Measurements from ENCODE around the gene KLHDC7B. TPM values are rescaled to one million over a fixed set of nuclear protein-coding genes. Genes with fewer than 3 reads are reported as not detected.
A peak's percentile ranks its signal among the peaks of the same experiment; 100 is the strongest.

KLHDC7B gene
- polyA plus RNA-seq, 4 donors: 0.10 to 0.28 TPM; not detected in 2

DNA sequence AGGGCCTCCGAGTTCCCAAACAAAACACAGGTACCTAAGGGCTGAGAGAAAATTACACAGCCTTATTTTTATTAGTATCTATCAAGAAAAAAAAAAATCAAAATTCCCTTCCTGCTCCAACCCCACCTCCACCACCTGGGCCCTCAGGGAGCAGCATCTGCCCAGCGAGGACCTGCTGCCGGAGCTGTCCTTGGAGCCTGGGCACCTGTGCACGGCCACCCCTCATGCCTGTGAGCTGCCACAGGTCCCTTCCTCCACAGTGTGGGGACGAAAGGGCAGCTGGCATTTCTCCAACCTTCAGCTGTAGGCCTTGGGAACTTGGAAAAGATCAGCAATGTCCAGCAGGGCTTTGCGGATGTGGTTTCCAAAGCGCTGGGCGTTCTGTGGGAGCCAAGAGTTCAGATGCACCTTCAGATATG, 23.4 kb downstream of the KLHDC7B start:
- DNase-seq: peak in 1 of 2 donors; percentile 75
- Histone ChIP-seq H3K27me3 (ENCODE audit: control insufficient read depth in 3 of 3, insufficient read depth in 3 of 3, low read length in 3 of 3) (no peaks in the 10 kb centered on the region), H3K9me3 (ENCODE audit: control insufficient read depth in 2 of 2, insufficient read depth in 1 of 2, low read depth in 1 of 2, low read length in 1 of 2) (no peaks in the 10 kb centered on the region), H3K4me1 (ENCODE audit: control insufficient read depth in 3 of 3, insufficient read depth in 2 of 3, low read depth in 1 of 3, low read length in 2 of 3) (peaks cover 0 to 11% (median 4%) of the 10 kb centered on the region in 3 donors), H3K36me3 (ENCODE audit: control insufficient read depth in 3 of 3, insufficient read depth in 2 of 3, low read depth in 1 of 3, low read length in 3 of 3) (peaks cover 0 to 61% (median 5%) of the 10 kb centered on the region in 3 donors), H3K27ac (ENCODE audit: low read depth in 1 of 3, low read length in 2 of 3) (peak overlapping the region in 2 of 3 donors; percentile 22 to 48), H3K4me3 (ENCODE audit: low read depth in 1 of 3, low read length in 3 of 3) (no peak overlapping the region)
- 39 to 65% (median 43%) methylated on average over 8 of the region's 8 CpGs for WGBS, 3 donors
- no peak for FAIRE-seq

DNA sequence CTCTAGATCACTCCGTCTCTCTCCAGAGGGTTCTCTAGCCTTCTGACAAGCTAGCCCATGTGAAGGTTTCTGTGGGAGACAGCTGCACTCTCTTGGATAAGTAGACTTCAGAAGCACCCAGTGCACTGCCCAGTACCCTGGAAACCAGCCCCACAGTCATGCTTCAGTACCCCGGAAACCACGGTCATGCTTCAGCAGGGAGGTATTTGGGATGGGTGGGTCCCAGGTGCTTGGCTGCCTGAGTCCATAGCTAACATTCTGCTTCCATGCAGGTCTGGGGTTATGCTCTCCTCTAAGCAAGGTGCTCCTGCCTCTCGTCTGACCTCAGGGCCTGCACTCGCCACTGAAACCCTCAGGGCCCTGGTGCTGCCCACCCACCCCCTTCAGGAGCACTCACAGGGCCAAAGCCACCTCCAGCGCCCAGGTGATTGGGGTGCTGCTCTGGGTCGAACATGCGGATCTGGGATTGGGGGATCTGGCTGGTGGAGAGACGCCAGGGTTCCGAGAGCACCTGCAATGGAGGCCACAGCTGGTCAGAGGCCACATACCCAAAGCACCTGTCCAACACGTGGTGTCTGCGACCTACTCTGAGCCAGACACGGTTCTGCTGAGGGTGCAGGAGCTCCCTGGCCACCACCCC, 24.3 kb downstream of the KLHDC7B start:
- peaks cover 0 to 11% (median 4%) of the 10 kb centered on the region in 3 donors for H3K4me1 ChIP-seq (ENCODE audit: control insufficient read depth in 3 of 3, insufficient read depth in 2 of 3, low read depth in 1 of 3, low read length in 2 of 3)
- H3K4me3 ChIP-seq (ENCODE audit: low read depth in 1 of 3, low read length in 3 of 3): no peak overlapping the region
- no peaks in the 10 kb centered on the region for H3K27me3 ChIP-seq (ENCODE audit: control insufficient read depth in 3 of 3, insufficient read depth in 3 of 3, low read length in 3 of 3)
- peaks cover 0 to 64% (median 5%) of the 10 kb centered on the region in 3 donors for H3K36me3 ChIP-seq (ENCODE audit: control insufficient read depth in 3 of 3, insufficient read depth in 2 of 3, low read depth in 1 of 3, low read length in 3 of 3)
- no peaks in the 10 kb centered on the region for H3K9me3 ChIP-seq (ENCODE audit: control insufficient read depth in 2 of 2, insufficient read depth in 1 of 2, low read depth in 1 of 2, low read length in 1 of 2)
- no peak for FAIRE-seq
- no peak for DNase-seq
- WGBS, 3 donors: 87 to 92% (median 90%) methylated on average over 13 of the region's 13 CpGs
- no peak overlapping the region for H3K27ac ChIP-seq (ENCODE audit: low read depth in 1 of 3, low read length in 2 of 3)

DNA sequence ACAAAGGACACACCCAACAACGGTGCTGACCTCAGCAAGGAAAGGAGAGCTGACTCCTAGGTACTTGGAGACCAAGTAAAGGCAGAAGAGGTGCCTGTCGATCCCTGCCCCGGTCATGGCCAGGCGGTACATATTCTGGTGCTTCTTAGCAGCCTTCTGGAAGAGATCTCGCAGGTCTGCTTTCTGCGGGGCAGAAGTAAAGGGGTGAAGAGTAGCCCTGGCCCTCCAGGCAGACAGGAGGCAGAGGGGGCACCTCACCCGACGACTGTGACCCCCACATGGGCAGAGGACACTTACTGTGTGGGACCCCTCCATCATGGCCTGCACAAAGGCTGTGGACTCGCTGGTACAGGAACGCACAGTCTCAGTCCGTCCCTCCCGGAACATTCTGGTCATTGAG, 25.2 kb downstream of the KLHDC7B start:
- Histone ChIP-seq H3K9me3 (ENCODE audit: control insufficient read depth in 2 of 2, insufficient read depth in 1 of 2, low read depth in 1 of 2, low read length in 1 of 2) (no peaks in the 10 kb centered on the region), H3K27me3 (ENCODE audit: control insufficient read depth in 3 of 3, insufficient read depth in 3 of 3, low read length in 3 of 3) (no peaks in the 10 kb centered on the region), H3K4me3 (ENCODE audit: low read depth in 1 of 3, low read length in 3 of 3) (no peak overlapping the region), H3K36me3 (ENCODE audit: control insufficient read depth in 3 of 3, insufficient read depth in 2 of 3, low read depth in 1 of 3, low read length in 3 of 3) (peaks cover 0 to 69% (median 5%) of the 10 kb centered on the region in 3 donors), H3K4me1 (ENCODE audit: control insufficient read depth in 3 of 3, insufficient read depth in 2 of 3, low read depth in 1 of 3, low read length in 2 of 3) (peaks cover 0 to 11% (median 4%) of the 10 kb centered on the region in 3 donors), H3K27ac (ENCODE audit: low read depth in 1 of 3, low read length in 2 of 3) (no peak overlapping the region)
- WGBS, 3 donors: 89 to 94% (median 92%) methylated on average over 12 of the region's 12 CpGs
- FAIRE-seq (no peak), DNase-seq (no peak)

DNA sequence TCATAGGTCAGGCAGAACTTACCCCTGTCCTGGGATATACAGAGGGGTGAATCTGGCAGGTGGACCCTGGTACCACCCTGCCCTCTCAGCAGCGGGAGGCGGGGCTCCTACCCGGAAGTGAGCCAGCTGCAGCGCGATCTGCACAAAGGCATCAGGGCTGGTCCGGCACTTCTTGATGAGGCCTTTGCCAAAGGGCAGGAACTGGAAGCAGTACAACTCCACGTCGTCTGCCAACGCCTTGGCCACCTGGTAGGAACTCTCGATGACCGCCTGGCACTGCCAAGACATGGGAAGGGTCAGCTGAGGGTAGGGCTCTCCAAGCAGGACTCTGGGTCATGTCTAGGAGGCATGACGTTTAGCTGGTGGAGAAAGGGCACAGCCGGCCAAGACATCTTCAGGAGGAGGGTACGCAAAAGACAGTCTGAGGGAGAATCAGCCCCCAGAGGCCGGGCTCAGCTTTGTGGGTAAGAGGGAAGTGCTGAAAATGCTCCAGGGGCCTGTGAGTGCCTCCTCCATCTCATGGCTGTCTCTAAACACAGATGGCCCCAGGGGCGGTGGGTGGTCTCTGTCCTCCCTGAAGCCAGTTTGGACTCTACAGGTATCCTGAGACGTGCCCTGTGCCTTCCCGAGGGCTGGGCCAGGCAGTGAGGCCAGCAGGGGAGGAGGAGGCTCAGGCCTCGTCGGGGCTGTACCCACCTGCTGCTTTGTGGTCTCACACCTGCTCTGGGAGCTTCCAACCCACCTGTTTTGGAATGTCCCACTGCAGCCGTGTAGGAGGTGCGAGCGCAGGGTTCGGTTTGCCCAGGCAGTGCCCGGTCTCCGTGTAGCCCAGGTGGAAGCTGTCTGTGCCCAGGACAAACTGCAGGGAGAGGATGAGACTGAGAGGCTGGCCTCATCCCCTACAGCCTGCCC, 25.8 kb downstream of the KLHDC7B start:
- Histone ChIP-seq H3K9me3 (ENCODE audit: control insufficient read depth in 2 of 2, insufficient read depth in 1 of 2, low read depth in 1 of 2, low read length in 1 of 2) (no peaks in the 10 kb centered on the region), H3K4me3 (ENCODE audit: low read depth in 1 of 3, low read length in 3 of 3) (no peak overlapping the region), H3K27me3 (ENCODE audit: control insufficient read depth in 3 of 3, insufficient read depth in 3 of 3, low read length in 3 of 3) (no peaks in the 10 kb centered on the region), H3K36me3 (ENCODE audit: control insufficient read depth in 3 of 3, insufficient read depth in 2 of 3, low read depth in 1 of 3, low read length in 3 of 3) (peaks cover 0 to 76% (median 5%) of the 10 kb centered on the region in 3 donors), H3K4me1 (ENCODE audit: control insufficient read depth in 3 of 3, insufficient read depth in 2 of 3, low read depth in 1 of 3, low read length in 2 of 3) (peaks cover 0 to 11% (median 4%) of the 10 kb centered on the region in 3 donors), H3K27ac (ENCODE audit: low read depth in 1 of 3, low read length in 2 of 3) (no peak overlapping the region)
- WGBS, 3 donors: 67 to 83% (median 69%) methylated on average over 25 to 26 of the region's 26 CpGs
- DNase-seq: no peak
- FAIRE-seq: no peak

DNA sequence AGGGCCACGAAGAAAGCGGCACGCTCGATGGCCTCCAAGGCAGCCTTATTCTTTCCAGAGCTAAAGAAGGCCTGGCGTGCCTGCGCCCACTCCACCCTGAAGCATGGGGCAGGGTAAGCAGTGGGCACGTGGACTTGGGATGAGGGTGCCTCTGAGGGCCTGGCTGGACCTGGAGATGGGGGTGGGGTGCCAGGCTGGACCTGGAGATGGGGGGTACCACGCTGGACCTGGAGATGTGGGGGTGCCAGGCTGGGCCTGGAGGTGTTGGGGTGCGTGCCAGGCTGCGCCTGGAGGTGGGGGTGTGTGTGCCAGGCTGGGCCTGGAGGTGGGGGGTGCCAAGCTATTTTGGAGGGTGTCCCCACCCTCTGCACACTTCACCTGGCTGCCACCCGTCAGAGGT, 27.3 kb downstream of the KLHDC7B start:
- Histone ChIP-seq H3K27me3 (ENCODE audit: control insufficient read depth in 3 of 3, insufficient read depth in 3 of 3, low read length in 3 of 3) (no peaks in the 10 kb centered on the region), H3K4me3 (ENCODE audit: low read depth in 1 of 3, low read length in 3 of 3) (no peak overlapping the region), H3K27ac (ENCODE audit: low read depth in 1 of 3, low read length in 2 of 3) (no peak overlapping the region), H3K36me3 (ENCODE audit: control insufficient read depth in 3 of 3, insufficient read depth in 2 of 3, low read depth in 1 of 3, low read length in 3 of 3) (peaks cover 0 to 73% (median 5%) of the 10 kb centered on the region in 3 donors), H3K4me1 (ENCODE audit: control insufficient read depth in 3 of 3, insufficient read depth in 2 of 3, low read depth in 1 of 3, low read length in 2 of 3) (peaks cover 0 to 11% (median 4%) of the 10 kb centered on the region in 3 donors), H3K9me3 (ENCODE audit: control insufficient read depth in 2 of 2, insufficient read depth in 1 of 2, low read depth in 1 of 2, low read length in 1 of 2) (no peaks in the 10 kb centered on the region)
- 91 to 97% (median 94%) methylated on average over 9 to 11 of the region's 11 CpGs for WGBS, 3 donors
- FAIRE-seq: no peak
- DNase-seq: no peak

DNA sequence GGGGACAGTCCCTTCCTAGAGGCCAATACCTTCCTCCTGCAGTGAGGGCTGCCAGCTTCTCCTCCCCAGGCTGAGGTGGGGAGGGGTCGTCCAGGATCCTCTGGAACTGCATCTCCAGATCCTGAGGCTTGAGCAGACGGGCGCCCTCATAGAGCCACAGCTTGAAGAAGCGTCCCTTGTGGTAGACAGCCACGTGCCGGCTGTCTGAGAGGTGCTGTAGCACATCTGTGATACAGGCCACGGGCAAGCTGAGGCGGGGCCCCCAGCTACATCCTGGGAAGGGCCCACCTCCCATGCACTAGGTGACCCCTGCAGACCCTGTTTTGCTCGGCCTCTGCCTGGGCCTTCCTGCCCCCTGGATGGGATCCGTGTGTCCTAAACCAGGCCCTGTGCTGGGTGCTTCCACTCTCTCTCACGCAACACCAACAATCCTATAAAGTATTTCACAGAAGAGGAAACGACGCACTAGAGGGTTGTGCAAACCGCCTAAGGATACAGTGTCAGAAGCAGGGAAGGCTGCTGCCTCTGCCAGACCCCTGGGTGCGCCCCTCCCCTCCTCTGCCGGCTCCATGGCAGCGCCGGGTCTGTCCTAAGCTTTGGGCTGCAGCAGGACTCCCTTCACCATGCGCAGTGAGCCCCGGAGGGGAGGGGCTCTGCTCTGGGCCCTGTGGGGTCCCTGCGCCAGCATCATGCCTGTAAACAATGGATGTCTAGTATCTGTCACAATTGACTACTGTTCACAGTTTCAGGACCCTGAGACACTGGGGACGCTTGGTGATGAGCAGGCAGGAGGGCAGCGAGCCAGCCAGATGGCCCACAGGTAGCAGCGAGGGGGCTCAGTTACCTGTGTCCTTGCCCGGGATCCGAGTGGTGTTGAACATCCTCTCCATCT, 28.0 kb downstream of the KLHDC7B start:
- Histone ChIP-seq H3K4me3 (ENCODE audit: low read depth in 1 of 3, low read length in 3 of 3) (no peak overlapping the region), H3K4me1 (ENCODE audit: control insufficient read depth in 3 of 3, insufficient read depth in 2 of 3, low read depth in 1 of 3, low read length in 2 of 3) (peaks cover 2 to 13% (median 3%) of the 10 kb centered on the region in 3 donors), H3K27me3 (ENCODE audit: control insufficient read depth in 3 of 3, insufficient read depth in 3 of 3, low read length in 3 of 3) (no peaks in the 10 kb centered on the region), H3K36me3 (ENCODE audit: control insufficient read depth in 3 of 3, insufficient read depth in 2 of 3, low read depth in 1 of 3, low read length in 3 of 3) (peaks cover 0 to 71% (median 5%) of the 10 kb centered on the region in 3 donors), H3K9me3 (ENCODE audit: control insufficient read depth in 2 of 2, insufficient read depth in 1 of 2, low read depth in 1 of 2, low read length in 1 of 2) (no peaks in the 10 kb centered on the region), H3K27ac (ENCODE audit: low read depth in 1 of 3, low read length in 2 of 3) (no peak overlapping the region)
- DNase-seq (no peak), FAIRE-seq (no peak)
- 90 to 95% (median 90%) methylated on average over 25 to 26 of the region's 26 CpGs for WGBS, 3 donors

DNA sequence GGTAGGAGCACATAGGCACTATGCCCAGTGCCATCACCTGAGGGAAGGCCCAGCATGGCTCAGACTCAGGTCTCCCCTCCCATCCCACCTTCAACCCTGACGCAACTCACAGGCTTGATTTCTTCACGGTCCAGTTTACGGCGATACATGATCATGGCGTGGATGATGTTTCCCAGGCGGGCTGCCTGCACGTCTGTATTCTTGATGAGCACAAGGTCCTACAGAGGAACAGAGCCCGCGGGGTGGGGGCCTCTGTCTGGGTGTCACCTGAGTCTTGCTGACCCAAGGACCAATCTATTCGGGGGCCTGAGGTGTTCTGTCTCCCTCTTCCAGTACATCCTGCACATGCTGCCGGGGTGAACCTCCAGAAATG, 28.7 kb downstream of the KLHDC7B start:
- Histone ChIP-seq H3K27me3 (ENCODE audit: control insufficient read depth in 3 of 3, insufficient read depth in 3 of 3, low read length in 3 of 3) (no peaks in the 10 kb centered on the region), H3K4me3 (ENCODE audit: low read depth in 1 of 3, low read length in 3 of 3) (no peak overlapping the region), H3K36me3 (ENCODE audit: control insufficient read depth in 3 of 3, insufficient read depth in 2 of 3, low read depth in 1 of 3, low read length in 3 of 3) (peaks cover 0 to 71% (median 5%) of the 10 kb centered on the region in 3 donors), H3K27ac (ENCODE audit: low read depth in 1 of 3, low read length in 2 of 3) (no peak overlapping the region), H3K4me1 (ENCODE audit: control insufficient read depth in 3 of 3, insufficient read depth in 2 of 3, low read depth in 1 of 3, low read length in 2 of 3) (peaks cover 2 to 13% (median 3%) of the 10 kb centered on the region in 3 donors), H3K9me3 (ENCODE audit: control insufficient read depth in 2 of 2, insufficient read depth in 1 of 2, low read depth in 1 of 2, low read length in 1 of 2) (no peaks in the 10 kb centered on the region)
- 94 to 97% (median 96%) methylated on average over 11 of the region's 11 CpGs for WGBS, 3 donors
- no peak for FAIRE-seq
- DNase-seq: no peak
